ENCODE data around the gene AGBL4. TPM values are rescaled to one million over a fixed set of nuclear protein-coding genes. Genes with fewer than 3 reads are reported as not detected.

AGBL4 gene
- total RNA-seq, 4 donors from 2014 or later: 0.13 TPM; not detected in 3

- no peak overlapping the region for H3K4me3 ChIP-seq
- H3K27me3 ChIP-seq: no peaks in the 10 kb centered on the region
These were observed 607.0 kb downstream of the AGBL4 start for GRCh38 chr1:49416758-49417157.

GRCh38 chr1:49408346-49408745 is 615.4 kb downstream of the AGBL4 start:
- Histone ChIP-seq H3K36me3 (no peaks in the 10 kb centered on the region), H3K9me3 (no peaks in the 10 kb centered on the region), H3K4me1 (no peaks in the 10 kb centered on the region), H3K27me3 (no peaks in the 10 kb centered on the region), H3K4me3 (no peak overlapping the region), H3K27ac (replicated peaks in 1 of 4) (no peak overlapping the region)
- TF ChIP-seq POLR2AphosphoS5 (IDR thresholded peaks at IDR 0.05) (no peak), CTCF (IDR thresholded peaks at IDR 0.05) (no peak), EP300 (IDR thresholded peaks at IDR 0.05) (no peak), POLR2A (IDR thresholded peaks at IDR 0.05; ENCODE audit: low read depth) (no peak)
- DNase-seq (ENCODE audit: extremely low spot score): no peak
- intact Hi-C loops (cut with DNase I): no loop called here
- 87% methylated on average over 2 of the region's 2 CpGs for WGBS

More at GRCh38 chr1:49416758-49417157, 607.0 kb downstream of the AGBL4 start:
- intact Hi-C loops (cut with DNase I): no loop called here
- Histone ChIP-seq H3K36me3 (no peaks in the 10 kb centered on the region), H3K9me3 (no peaks in the 10 kb centered on the region), H3K4me1 (no peaks in the 10 kb centered on the region), H3K27ac (replicated peaks in 1 of 4) (no peak overlapping the region)
- DNase-seq (ENCODE audit: extremely low spot score): no peak
- WGBS: 86% methylated on average over 1 of the region's 1 CpG
- TF ChIP-seq POLR2A (IDR thresholded peaks at IDR 0.05; ENCODE audit: low read depth) (no peak), CTCF (IDR thresholded peaks at IDR 0.05) (no peak), EP300 (IDR thresholded peaks at IDR 0.05) (no peak), POLR2AphosphoS5 (IDR thresholded peaks at IDR 0.05) (no peak)

GRCh38 chr1:49397086-49397485 is 626.7 kb downstream of the AGBL4 start:
- Histone ChIP-seq H3K9me3 (peaks cover 0 to 10% (median 0%) of the 10 kb centered on the region in 4 donors), H3K36me3 (no peaks in the 10 kb centered on the region), H3K27ac (replicated peaks in 1 of 4) (no peak overlapping the region), H3K4me3 (no peak overlapping the region), H3K4me1 (no peaks in the 10 kb centered on the region), H3K27me3 (no peaks in the 10 kb centered on the region)
- TF ChIP-seq CTCF (IDR thresholded peaks at IDR 0.05) (no peak), POLR2A (IDR thresholded peaks at IDR 0.05; ENCODE audit: low read depth) (no peak), POLR2AphosphoS5 (IDR thresholded peaks at IDR 0.05) (no peak), EP300 (IDR thresholded peaks at IDR 0.05) (no peak)
- intact Hi-C loops (cut with DNase I): no loop called here
- DNase-seq (ENCODE audit: extremely low spot score): no peak

GRCh38 chr1:49394200-49394599 is 629.6 kb downstream of the AGBL4 start:
- Histone ChIP-seq H3K27me3 (no peaks in the 10 kb centered on the region), H3K4me3 (no peak overlapping the region), H3K4me1 (no peaks in the 10 kb centered on the region), H3K9me3 (no peaks in the 10 kb centered on the region), H3K36me3 (no peaks in the 10 kb centered on the region), H3K27ac (replicated peaks in 1 of 4) (no peak overlapping the region)
- TF ChIP-seq POLR2AphosphoS5 (IDR thresholded peaks at IDR 0.05) (no peak), CTCF (IDR thresholded peaks at IDR 0.05) (no peak), EP300 (IDR thresholded peaks at IDR 0.05) (no peak), POLR2A (IDR thresholded peaks at IDR 0.05; ENCODE audit: low read depth) (no peak)
- no peak for DNase-seq (ENCODE audit: extremely low spot score)
- intact Hi-C loops (cut with DNase I): no loop called here
- WGBS: 76% methylated on average over 2 of the region's 2 CpGs

- no peak for TF ChIP-seq CTCF (IDR thresholded peaks at IDR 0.05)
- no peak for TF ChIP-seq POLR2AphosphoS5 (IDR thresholded peaks at IDR 0.05)
- TF ChIP-seq POLR2A (IDR thresholded peaks at IDR 0.05; ENCODE audit: low read depth): no peak
- no peak for TF ChIP-seq EP300 (IDR thresholded peaks at IDR 0.05)
- H3K27ac ChIP-seq (replicated peaks in 1 of 4): no peak overlapping the region
- no peak for DNase-seq (ENCODE audit: extremely low spot score)
- H3K27me3 ChIP-seq: no peaks in the 10 kb centered on the region
- no peaks in the 10 kb centered on the region for H3K4me1 ChIP-seq
- peaks cover 0 to under 1% (median 0%) of the 10 kb centered on the region in 4 donors for H3K9me3 ChIP-seq
- no peaks in the 10 kb centered on the region for H3K36me3 ChIP-seq
- intact Hi-C loops (cut with DNase I): no loop called here
- H3K4me3 ChIP-seq: no peak overlapping the region
These were observed 634.1 kb downstream of the AGBL4 start for GRCh38 chr1:49389699-49390098.
